22Rv1 (cell line): ENCODE measurements around the gene SPOCK1.

Experiments used
- H3K27ac ChIP-seq: fragments of 450-650 bp; 2 replicates; pipeline ENCODE4 v1.5.1; 2017
- CTCF ChIP-seq: fragments of 450-650 bp; IDR thresholded peaks from 2 replicates; pipeline ENCODE4 v1.5.1; 2017; ENCODE audit warnings: mild to moderate bottlenecking
- ZFX ChIP-seq: fragments of 450-650 bp; IDR thresholded peaks from 2 replicates; pipeline ENCODE4 v1.6.1; 2017; ENCODE audit warnings: antibody characterized with exemption, borderline replicate concordance

SPOCK1 gene

GRCh38 chr5:137515238-137515637, 16.1 kb upstream of the SPOCK1 start:
- no peak for TF ChIP-seq ZFX
- no peak overlapping the region for H3K27ac ChIP-seq

DNA sequence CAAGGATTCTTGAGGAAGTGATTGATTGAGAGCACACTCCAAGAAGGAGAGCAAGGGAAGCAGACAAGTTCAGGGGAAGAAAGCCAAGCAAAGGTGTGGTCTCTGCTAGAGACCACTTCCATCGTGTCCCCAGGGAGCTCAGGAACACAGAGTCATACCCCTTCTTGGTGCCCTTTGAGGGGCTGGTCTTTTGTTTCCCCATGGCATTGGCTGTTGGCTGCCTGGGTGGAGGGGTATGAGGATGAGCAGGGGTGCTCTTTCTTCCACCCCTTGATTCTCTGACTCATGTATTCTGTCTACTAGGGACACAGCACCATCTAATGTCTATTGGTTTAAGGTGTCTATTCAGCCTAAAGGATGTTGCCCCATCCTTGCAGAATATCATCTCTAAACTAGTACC, 11.5 kb upstream of the SPOCK1 start:
- no peak for TF ChIP-seq ZFX
- no peak for TF ChIP-seq CTCF

GRCh38 chr5:137507150-137507549, 8.0 kb upstream of the SPOCK1 start:
- H3K27ac ChIP-seq = no peak overlapping the region
- TF ChIP-seq ZFX (no peak), CTCF (no peak)

More for the DNA sequence above, 11.5 kb upstream of the SPOCK1 start:
- H3K27ac ChIP-seq = no peak overlapping the region

DNA sequence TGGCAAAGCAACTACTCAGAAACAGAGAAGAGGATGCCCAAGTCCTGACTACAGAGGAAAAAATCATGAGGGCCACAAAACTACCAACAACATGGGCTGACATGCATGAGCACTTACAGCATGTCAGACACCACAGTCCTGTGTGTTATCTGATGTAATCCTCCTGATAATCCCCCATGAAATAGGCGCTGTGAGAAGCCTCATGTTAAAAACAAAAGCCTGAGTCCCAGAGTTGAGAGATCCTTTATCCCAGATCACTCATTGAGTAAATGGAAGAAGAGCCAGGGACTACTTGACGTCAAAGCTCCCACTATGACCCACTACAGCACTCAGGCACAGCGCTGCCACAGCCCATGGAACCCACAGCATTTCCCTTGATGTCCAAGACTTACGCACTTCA, 7.2 kb upstream of the SPOCK1 start:
- TF ChIP-seq ZFX (no peak), CTCF (no peak)
- no peak overlapping the region for H3K27ac ChIP-seq

DNA sequence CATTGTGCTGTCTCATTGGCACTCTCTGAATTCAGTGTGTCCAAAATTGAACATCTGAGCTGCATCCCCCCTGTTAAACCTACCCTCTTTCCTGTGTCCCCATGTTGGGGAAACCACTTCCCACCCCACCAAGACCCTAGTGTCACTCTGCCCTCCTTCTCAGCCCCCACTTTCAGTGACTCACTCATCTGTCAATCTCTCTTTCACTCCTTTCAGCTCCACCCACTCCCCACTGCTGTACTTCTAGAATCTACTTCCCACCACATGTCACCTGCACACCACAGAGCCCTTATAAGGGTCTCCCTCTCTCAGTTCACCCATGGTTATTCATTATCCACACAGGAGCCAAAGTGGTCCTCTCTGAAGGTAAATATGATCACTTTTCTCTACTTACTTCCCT, 5.8 kb upstream of the SPOCK1 start:
- no peak overlapping the region for H3K27ac ChIP-seq
- TF ChIP-seq ZFX = no peak
- TF ChIP-seq CTCF = no peak

DNA sequence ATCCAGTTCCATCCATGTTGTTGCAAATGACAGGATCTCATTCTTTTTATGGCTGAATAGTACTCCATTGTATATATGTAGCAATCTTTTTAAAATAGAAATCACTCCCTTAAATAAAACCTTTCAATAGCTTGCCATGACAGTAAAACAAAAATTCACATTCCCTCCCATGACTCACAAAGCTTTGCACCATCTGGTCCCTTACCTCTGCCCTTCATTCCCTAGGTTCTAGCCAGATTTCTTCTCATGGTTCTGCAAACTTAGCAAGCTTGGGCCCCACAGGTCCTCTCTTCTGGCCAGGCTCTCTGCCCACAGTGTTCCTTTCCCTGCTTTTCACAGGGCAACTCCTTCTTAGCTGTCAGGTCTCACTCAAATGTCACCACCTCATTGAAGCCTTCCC, 4.3 kb upstream of the SPOCK1 start:
- no peak overlapping the region for H3K27ac ChIP-seq
- TF ChIP-seq ZFX (no peak), CTCF (no peak)

GRCh38 chr5:137502632-137503031, 3.5 kb upstream of the SPOCK1 start:
- no peak overlapping the region for H3K27ac ChIP-seq
- TF ChIP-seq ZFX (no peak), CTCF (no peak)

DNA sequence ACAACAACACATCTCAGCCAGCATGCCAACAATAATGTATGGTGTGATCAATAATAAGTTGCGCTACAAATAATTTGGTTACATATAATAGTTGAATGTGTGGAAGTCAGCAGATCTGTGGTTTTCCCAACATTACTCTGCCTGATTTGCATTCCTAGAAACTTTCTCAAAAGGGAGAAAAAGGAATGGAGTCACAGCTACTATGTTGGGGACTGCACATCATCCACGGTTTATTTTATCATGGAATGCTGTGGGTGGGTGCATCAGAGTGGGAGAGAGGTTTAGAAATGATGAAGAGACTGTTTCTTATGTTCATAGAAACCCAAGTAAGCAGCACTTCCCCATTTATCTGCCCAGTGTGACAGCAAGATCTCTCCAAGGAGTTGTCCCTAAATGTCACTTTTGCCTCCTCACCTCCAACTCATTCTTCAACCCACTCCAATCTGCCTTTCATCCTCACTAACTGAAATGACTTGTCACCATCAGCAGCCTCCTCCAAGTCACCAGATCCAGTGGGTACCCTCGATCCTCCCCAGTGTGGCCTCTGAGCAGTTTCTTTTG, 2.8 kb upstream of the SPOCK1 start:
- H3K27ac ChIP-seq = no peak overlapping the region
- TF ChIP-seq CTCF = no peak
- TF ChIP-seq ZFX = no peak
